GM19238 (cell line): ENCODE results near the gene TRIM43.
"Not testable (repeated sequence)": the region's sequence is repeated elsewhere in the genome, so short reads cannot be mapped to it uniquely, and the experiment has no call there.

Experiments
- DNase-seq: peaks from one replicate; pipeline ENCODE4 v3.0.0; 2011; ENCODE audit warnings: low spot score; ENCODE audit not compliant: insufficient read length

Gene TRIM43

DNA sequence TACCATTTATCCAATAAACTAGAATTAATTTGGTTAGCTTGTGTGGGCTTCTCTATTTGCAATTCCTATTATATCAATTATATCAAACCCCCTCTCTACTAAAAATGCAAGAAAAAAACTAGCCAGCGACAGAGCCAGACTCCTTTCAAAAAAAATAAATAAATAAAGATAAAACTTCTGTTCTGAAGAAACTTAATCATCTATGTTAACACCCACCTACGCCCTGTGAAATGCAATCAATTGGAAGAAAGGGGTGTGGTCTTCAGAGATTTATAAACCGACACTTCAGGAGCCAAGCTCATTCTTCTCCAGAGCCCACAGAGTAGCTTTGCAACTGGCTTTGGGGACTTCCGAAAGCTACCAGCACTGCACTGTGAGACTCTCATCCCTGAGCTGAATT lies at the start of gene TRIM43:
TRIM43 (plus strand) TSS at position 301 of the 400 bp plus-strand sequence. CDS start 2,023 bp downstream, outside the sequence.
- DNase-seq: not testable (repeated sequence)

- no peak for DNase-seq
These were observed 40.7 kb upstream of the TRIM43 start for GRCh38 chr2:95551055-95551568.

GRCh38 chr2:95552911-95553310 lies 38.9 kb upstream of the TRIM43 start:
- DNase-seq: no peak

DNA sequence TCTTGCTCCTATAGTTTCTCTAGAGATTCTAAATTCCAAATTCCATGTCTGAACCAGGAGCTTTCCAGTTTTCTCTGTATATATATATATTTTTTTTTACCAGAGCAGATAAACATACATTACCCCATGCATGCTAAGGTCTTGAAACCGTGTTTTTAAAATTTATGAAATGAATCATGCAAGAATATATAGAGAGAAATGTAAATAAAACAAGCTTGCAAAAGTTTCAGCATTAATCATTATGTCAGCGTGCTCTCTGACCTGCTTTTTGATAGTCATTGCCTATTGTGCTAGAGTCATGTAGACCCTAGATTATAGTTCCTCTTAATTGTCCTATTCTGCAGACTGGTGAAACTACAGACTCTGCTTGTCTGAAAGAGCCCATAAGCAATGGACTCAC lies 22.6 kb upstream of the TRIM43 start:
- no peak for DNase-seq

GRCh38 chr2:95573866-95574265 lies 17.9 kb upstream of the TRIM43 start:
- DNase-seq: no peak

DNA sequence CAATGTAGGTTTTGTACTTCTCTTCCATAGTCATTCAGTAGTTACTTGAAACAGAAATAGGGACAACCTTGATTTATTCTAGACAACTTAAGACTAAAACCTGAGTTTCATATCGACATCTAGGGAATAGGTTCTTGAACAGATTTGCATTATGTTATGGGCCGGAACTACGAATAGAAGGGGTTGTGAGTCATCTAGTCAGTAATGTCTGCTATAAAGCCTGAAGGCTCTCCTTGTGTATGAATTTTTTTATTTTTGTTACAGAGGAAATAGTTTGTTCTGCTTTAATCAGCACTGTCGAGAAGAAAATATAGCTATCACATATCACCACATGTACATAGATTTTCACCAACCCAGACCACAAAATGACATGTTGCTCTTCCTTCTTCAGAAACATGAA lies 17.3 kb upstream of the TRIM43 start:
- no peak for DNase-seq

DNA sequence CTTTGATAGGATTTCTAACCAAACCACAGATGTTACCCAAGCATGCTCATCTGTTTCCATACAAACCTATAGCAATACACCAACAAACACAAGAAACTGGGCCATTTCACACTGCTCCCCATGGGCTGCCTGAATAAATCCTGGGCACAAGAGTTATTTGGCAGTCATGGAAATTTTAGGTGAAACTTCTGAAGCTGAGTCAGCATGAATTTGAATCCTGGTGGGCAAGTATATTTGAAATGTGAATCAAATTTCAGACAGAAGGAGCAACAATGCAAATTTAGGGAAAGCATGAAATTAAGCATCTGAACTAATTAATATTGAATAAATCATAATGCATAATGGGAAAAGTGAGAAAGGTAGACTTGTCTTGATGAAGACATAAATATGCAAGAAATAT lies 15.9 kb upstream of the TRIM43 start:
- DNase-seq: no peak

DNA sequence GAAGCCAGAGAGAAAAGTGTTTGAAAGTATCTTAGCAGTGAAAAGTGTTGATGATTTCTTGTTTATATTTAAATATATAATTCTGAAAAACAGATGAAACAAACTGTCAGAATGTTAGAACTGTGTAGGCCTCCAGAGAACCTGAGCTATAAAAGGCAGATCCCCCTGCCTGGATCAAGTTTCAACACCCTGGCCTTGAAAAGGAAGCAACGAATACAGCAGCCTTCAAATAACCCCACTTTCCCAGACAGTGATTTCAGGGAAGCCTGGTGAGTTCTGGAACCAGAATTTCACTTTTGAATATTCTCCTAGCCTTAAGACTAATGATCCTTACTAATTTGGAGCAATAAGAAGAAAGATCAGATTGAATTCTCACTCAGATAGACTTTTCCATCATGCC lies 13.3 kb upstream of the TRIM43 start:
- DNase-seq: no peak

GRCh38 chr2:95583545-95583944 lies 8.3 kb upstream of the TRIM43 start:
- not testable (repeated sequence) for DNase-seq

DNA sequence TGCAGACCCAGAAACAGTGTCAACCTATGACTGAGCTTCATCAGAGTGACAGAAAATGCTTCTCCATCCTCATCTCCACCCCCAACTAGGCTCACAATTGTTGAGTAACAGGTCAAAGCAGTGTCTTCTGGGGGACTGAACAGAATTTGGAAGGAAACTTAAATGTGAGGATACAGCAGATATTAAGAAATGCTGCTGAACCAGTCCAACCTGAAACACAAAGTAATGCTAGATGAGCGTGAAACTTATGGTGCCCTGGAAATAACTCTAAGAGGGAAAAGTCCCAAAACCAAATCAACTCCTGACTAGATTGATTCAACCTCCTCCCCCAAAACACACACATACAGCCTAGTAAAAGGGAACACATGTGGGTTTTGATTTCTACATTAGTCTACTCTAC lies 7.5 kb upstream of the TRIM43 start:
- DNase-seq: not testable (repeated sequence)

DNA sequence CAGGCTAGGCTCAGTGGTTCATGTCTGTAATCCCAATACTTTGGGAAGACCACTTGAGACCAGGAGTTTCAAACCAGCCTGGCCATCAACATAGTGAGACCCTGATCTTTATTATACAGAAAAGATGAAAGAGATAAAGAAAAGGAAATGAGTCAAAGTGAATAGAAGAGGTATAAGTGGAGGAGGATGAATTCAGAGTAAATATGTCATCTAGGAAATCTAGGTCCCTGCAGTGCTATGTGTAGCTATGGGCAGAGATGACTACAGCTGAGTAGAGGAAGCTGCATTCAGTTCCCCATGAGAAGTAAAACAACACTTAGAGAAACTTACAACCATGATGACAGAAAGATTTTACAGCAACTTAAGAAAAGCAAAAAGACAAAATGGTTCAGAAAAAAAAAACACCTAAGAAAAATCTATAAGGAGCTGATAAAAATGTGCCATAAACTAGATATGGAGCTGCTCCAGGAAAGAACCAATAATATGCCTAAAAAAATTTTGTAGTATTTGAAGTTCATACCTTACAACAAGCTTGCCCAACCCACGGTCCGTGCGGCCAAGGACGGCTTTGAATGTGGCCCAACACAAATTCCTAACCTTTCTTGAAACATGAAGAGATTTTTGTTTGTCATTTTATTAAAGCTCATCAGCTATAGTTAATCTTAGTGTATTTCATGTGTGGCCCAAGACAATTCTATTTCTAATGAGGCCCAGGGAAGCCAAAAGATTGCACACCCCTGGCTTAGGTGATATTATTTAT lies 1.8 kb upstream of the TRIM43 start:
- not testable (repeated sequence) for DNase-seq

DNA sequence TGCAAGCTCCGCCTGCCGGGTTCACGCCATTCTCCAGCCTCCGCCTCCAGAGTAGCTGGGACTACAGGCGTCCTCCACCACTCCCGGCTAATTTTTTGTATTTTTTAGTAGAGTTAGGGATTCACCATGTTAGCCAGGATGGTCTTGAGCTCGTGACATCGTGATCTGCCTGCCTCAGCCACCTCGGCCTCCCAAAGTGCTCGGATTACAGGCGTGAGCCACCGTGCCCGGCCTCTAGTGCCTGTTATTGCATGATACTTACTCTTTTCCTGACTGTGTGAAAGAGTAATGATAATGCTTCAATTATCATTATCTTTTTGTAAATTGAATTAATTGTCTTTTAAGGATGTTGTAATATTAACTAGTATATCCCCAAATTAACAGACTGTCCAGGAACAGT lies 1.2 kb downstream of the TRIM43 start:
- not testable (repeated sequence) for DNase-seq

DNA sequence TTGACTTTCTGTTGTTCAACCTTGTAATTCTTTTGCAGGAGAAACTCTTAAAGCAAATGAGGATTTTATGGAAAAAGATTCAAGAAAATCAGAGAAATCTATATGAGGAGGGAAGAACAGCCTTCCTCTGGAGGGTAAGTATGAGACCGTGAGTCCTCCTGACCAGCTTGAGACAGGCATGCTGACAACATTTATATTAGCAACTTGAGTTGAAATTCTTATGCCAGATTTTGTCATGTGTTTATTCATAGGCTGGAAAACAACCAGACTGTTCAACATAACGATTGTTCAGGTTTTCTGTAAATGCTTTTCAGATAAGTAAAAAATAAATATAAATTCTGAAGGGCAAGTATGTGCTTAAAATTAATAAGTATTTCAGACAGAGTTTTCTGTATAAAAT lies 3.2 kb downstream of the TRIM43 start:
- DNase-seq: not testable (repeated sequence)

DNA sequence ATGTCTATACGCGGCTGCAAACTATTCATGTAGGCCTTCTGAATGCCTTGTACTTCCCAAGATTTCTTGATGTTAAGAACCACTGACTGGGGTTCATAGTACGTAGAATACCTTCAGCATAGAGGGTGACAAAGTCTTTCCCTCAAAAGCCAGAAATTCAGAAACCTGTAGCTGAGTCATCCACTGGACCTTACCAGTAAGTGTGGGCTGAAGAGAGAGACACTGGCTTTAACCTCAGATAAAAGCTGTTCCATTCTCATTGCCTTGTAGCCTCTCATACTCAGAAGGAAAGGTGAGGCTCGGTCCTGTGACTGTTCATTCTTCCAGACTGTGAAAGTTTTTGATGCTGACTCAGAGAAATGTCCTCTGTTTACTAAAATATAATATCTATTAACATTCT lies 9.5 kb downstream of the TRIM43 start:
- DNase-seq: not testable (repeated sequence)

DNA sequence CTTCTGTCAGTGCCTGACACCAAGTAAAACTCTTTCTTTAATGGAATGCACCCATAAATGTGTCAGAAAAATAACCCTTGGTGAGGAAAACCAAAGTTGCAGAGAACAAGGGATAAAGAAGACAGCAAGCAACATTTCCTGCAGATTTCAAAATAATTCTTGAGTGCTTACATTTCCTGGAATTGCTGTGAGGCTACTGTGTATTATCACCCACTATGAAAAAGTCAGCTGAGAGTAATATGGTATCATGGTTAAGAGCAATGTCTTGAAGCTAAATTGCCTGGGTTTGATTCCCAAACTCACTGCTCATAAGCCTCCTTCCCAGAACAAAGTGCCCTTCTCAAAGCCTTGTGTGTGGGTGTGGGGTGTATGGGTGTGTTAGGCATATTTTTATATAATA lies 10.3 kb downstream of the TRIM43 start:
- DNase-seq: not testable (repeated sequence)

- DNase-seq: not testable (repeated sequence)
These were observed 16.6 kb downstream of the TRIM43 start for GRCh38 chr2:95608356-95608755.

DNA sequence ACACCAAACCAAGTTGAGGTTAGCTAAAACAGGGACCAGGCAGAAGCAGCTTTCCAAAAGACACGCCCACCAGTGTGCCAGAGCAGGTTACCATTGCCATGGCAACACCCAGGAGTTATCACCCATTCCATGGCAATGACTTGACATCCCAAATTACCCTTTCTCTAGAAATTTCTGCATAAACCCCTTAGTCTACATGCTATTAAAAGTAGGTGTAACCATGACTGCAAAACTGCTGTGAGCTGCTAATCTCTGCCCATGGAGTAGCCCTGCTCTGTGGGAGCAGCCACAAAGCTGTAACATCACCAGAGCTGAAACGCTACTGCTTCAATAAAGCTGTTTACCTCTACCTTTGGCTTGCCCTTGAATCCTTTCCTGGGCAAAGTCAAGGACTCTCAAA lies 18.0 kb downstream of the TRIM43 start:
- not testable (repeated sequence) for DNase-seq

GRCh38 chr2:95613048-95613447 lies 21.2 kb downstream of the TRIM43 start:
- DNase-seq: not testable (repeated sequence)

DNA sequence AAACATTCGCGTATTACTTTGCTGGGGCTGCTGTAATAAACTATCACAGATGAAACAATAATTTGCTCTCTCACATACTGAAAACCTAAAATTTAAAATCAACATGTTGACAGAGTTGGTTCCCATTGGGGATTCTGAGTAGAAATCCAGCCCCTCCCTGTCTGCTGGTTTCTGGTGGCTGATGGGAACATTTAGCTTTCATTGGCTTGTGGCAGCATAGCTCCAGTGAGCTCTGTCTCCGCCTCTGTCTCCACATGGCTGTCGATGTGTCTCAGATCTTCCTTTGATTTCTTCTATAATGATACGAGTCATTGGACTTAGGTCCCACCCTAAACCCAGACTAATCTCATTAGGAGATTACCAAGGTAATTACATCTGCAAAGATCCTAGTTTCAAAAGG lies 30.9 kb downstream of the TRIM43 start:
- DNase-seq: not testable (repeated sequence)

GRCh38 chr2:95630987-95631386 lies 39.2 kb downstream of the TRIM43 start:
- DNase-seq: not testable (repeated sequence)

DNA sequence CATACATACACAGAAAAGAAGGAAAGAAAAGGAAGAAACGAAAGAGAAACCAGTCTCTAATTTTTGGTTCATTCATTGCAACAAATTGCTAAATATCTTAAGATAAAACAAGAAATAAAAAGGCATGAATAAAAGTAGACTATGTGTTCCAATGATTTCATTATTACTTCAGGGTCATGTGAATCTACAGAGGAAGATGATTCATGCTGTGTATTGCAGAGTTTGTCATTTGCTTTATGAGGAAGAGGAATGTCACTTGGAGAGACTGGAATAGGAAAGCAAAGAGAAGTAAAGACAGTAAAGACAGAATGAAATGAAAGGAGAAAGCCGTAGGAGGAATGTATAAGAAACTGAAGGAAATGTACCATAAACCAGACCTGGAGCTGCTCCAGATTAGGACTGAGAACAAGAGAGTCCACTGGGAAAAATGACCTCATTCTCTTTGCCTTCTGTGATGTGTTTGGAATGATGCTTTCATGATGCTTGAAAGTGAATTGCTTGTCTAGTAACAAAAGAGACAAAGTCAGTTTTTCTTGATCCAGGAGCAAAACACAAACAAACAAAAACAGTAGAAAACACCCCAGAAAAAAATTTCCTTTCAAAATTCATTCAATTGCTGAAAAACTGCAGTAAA lies 41.9 kb downstream of the TRIM43 start:
- not testable (repeated sequence) for DNase-seq

GRCh38 chr2:95640515-95641288 lies 48.9 kb downstream of the TRIM43 start:
- not testable (repeated sequence) for DNase-seq
